ENCODE measurements around the gene SKAP2.

Gene SKAP2

GRCh38 chr7:26667514-26668133 is 196.8 kb downstream of the SKAP2 start (continued):
- TF ChIP-seq SETDB1 (IDR thresholded peaks at IDR 0.05; ENCODE audit: insufficient read length, low read length) (no peak), ZSCAN16 (tag by site-specific recombination; IDR thresholded peaks at IDR 0.05) (no peak), ZNF571 (tag by site-specific recombination; IDR thresholded peaks at IDR 0.05) (no peak), ZNF174 (tag by site-specific recombination; IDR thresholded peaks at IDR 0.05) (no peak), ZNF558 (tag by site-specific recombination; IDR thresholded peaks at IDR 0.05) (no peak), ZNF510 (tag by site-specific recombination; IDR thresholded peaks at IDR 0.05; ENCODE audit: insufficient replicate concordance) (no peak), ZNF555 (tag by site-specific recombination; conservative IDR thresholded peaks at IDR 0.05) (no peak), KLF8 (tag by site-specific recombination; IDR thresholded peaks at IDR 0.05) (no peak), ZSCAN18 (tag by site-specific recombination; IDR thresholded peaks at IDR 0.05) (no peak), GLI4 (tag by site-specific recombination; IDR thresholded peaks at IDR 0.05) (no peak), ZNF16 (tag by site-specific recombination; IDR thresholded peaks at IDR 0.05; ENCODE audit: low read depth) (no peak), KLF7 (tag by site-specific recombination; IDR thresholded peaks at IDR 0.05; ENCODE audit: borderline replicate concordance) (no peak), ZNF148 (tag by site-specific recombination; IDR thresholded peaks at IDR 0.05; ENCODE audit: borderline replicate concordance) (no peak), ZFP37 (tag by site-specific recombination; IDR thresholded peaks at IDR 0.05) (no peak), ZNF155 (tag by site-specific recombination; IDR thresholded peaks at IDR 0.05) (no peak), RBAK (tag by site-specific recombination; IDR thresholded peaks at IDR 0.05) (no peak), SALL2 (tag by site-specific recombination; IDR thresholded peaks at IDR 0.05; ENCODE audit: borderline replicate concordance) (no peak), ZNF747 (tag by site-specific recombination; IDR thresholded peaks at IDR 0.05) (no peak), ZNF843 (tag by site-specific recombination; IDR thresholded peaks at IDR 0.05) (no peak), WT1 (tag by site-specific recombination; IDR thresholded peaks at IDR 0.05) (no peak), ZNF169 (tag by site-specific recombination; IDR thresholded peaks at IDR 0.05) (no peak), ZNF548 (tag by site-specific recombination; IDR thresholded peaks at IDR 0.05) (no peak), YY2 (tag by site-specific recombination; IDR thresholded peaks at IDR 0.05) (no peak), ZNF292 (tag by site-specific recombination; IDR thresholded peaks at IDR 0.05; ENCODE audit: borderline replicate concordance, low read depth) (no peak), ZNF223 (tag by site-specific recombination; IDR thresholded peaks at IDR 0.05) (no peak), ZNF645 (tag by site-specific recombination; IDR thresholded peaks at IDR 0.05) (no peak), HOXD13 (CRISPR knock-in tag; IDR thresholded peaks at IDR 0.05; ENCODE audit: borderline replicate concordance) (no peak), HOXC10 (CRISPR knock-in tag; IDR thresholded peaks at IDR 0.05) (no peak)
- TF ChIP-seq, protein P1, sequence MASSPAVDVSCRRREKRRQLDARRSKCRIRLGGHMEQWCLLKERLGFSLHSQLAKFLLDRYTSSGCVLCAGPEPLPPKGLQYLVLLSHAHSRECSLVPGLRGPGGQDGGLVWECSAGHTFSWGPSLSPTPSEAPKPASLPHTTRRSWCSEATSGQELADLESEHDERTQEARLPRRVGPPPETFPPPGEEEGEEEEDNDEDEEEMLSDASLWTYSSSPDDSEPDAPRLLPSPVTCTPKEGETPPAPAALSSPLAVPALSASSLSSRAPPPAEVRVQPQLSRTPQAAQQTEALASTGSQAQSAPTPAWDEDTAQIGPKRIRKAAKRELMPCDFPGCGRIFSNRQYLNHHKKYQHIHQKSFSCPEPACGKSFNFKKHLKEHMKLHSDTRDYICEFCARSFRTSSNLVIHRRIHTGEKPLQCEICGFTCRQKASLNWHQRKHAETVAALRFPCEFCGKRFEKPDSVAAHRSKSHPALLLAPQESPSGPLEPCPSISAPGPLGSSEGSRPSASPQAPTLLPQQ (tag by site-specific recombination; IDR thresholded peaks at IDR 0.05): no peak
- TF ChIP-seq, protein P2, sequence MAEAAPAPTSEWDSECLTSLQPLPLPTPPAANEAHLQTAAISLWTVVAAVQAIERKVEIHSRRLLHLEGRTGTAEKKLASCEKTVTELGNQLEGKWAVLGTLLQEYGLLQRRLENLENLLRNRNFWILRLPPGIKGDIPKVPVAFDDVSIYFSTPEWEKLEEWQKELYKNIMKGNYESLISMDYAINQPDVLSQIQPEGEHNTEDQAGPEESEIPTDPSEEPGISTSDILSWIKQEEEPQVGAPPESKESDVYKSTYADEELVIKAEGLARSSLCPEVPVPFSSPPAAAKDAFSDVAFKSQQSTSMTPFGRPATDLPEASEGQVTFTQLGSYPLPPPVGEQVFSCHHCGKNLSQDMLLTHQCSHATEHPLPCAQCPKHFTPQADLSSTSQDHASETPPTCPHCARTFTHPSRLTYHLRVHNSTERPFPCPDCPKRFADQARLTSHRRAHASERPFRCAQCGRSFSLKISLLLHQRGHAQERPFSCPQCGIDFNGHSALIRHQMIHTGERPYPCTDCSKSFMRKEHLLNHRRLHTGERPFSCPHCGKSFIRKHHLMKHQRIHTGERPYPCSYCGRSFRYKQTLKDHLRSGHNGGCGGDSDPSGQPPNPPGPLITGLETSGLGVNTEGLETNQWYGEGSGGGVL (tag by site-specific recombination; IDR thresholded peaks at IDR 0.05): no peak
- TF ChIP-seq, protein P3, sequence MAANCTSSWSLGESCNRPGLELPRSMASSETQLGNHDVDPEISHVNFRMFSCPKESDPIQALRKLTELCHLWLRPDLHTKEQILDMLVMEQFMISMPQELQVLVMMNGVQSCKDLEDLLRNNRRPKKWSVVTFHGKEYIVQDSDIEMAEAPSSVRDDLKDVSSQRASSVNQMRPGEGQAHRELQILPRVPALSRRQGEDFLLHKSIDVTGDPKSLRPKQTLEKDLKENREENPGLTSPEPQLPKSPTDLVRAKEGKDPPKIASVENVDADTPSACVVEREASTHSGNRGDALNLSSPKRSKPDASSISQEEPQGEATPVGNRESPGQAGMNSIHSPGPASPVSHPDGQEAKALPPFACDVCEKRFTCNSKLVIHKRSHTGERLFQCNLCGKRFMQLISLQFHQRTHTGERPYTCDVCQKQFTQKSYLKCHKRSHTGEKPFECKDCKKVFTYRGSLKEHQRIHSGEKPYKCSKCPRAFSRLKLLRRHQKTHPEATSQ (tag by site-specific recombination; IDR thresholded peaks at IDR 0.05): no peak
